AG10803 (cell line): Measurements from ENCODE around the gene ABHD16B.
"Not testable (repeated sequence)": the region's sequence is repeated elsewhere in the genome, so short reads cannot be mapped to it uniquely, and the experiment has no call there.

Experiments
- DNase-seq: peaks from one replicate; pipeline ENCODE4 v3.0.0; 2010; ENCODE audit warnings: low read depth
- H3K4me3 ChIP-seq: 2 replicates; pipeline ENCODE4 v1.5.1; 2011; ENCODE audit warnings: mild to moderate bottlenecking, low read length, control low read depth
- TF ChIP-seq, protein P1 (sequence below): conservative IDR thresholded peaks from 2 replicates; pipeline ENCODE4 v1.5.1; 2011; ENCODE audit warnings: mild to moderate bottlenecking, low read length, control low read depth, inconsistent platforms

ABHD16B gene

DNA sequence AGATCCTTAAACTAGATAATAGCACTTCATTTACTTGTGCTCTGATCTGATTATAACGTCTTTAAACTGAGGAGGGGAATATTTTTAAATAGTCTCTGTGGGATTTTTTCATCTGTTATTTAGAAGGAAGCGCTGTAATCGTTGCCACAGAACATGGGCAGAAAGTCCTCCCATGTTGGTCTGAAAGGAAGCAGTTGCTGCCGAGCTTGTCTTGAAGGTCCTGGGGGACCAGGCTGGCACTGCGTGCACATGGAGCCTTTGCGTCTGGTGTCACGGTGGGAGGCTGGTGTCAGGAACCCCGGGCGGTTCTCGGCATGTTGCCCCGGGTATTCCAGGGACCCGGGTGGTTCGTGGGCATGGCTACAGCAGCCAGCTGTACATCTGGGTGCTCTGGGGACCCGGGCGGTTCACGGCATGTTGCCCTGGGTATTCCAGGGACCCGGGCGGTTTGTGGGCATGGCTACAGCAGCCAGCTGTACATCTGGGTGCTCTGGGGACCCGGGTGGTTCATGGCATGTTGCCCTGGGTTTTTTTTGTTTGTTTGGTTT lies 15.3 kb downstream of the ABHD16B start:
- TF ChIP-seq, protein P1, sequence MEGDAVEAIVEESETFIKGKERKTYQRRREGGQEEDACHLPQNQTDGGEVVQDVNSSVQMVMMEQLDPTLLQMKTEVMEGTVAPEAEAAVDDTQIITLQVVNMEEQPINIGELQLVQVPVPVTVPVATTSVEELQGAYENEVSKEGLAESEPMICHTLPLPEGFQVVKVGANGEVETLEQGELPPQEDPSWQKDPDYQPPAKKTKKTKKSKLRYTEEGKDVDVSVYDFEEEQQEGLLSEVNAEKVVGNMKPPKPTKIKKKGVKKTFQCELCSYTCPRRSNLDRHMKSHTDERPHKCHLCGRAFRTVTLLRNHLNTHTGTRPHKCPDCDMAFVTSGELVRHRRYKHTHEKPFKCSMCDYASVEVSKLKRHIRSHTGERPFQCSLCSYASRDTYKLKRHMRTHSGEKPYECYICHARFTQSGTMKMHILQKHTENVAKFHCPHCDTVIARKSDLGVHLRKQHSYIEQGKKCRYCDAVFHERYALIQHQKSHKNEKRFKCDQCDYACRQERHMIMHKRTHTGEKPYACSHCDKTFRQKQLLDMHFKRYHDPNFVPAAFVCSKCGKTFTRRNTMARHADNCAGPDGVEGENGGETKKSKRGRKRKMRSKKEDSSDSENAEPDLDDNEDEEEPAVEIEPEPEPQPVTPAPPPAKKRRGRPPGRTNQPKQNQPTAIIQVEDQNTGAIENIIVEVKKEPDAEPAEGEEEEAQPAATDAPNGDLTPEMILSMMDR: no peak
- no peak for DNase-seq
- H3K4me3 ChIP-seq: no peak overlapping the region

DNA sequence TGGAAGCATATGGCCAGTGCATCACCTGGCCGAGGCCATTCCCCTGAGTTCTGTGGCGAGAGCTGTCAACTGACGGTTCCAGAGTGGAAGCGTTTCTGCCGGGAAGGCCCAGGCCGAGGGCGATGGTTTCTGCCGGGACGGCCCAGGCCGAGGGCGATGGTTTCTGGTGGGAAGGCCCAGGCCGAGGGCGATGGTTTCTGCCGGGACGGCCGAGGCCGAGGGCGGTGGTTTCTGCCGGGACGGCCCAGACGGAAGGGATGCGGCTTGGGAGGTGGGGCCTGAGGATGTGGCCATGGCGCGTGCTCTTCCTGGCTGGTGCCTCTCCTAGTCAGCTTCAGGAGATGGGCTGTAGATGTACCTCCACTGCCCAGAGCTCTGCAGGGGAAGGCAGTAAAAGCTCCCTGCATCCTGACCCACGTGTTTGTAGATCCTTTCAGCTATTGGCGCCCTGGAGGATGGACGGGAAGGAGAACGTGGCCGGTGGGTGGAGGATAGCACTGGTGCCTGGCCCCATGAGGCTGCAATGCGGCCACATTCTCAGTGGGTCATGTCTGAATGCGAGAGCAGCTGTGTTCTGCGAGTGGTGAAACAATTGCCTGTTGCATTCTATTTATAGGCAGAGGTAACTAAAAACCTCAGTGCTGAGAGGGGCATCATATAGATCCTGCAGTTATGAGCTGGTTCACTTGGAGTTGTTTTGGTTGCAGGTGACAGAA lies 16.6 kb downstream of the ABHD16B start:
- H3K4me3 ChIP-seq: no peak overlapping the region
- no peak for DNase-seq
- TF ChIP-seq, protein P1: no peak

- H3K4me3 ChIP-seq: no peak overlapping the region
- TF ChIP-seq, protein P1: no peak
- DNase-seq: no peak
Observed at GRCh38 chr20:63878899-63879663, 17.8 kb downstream of the ABHD16B start.

- DNase-seq, H3K4me3 ChIP-seq: not testable (repeated sequence)
Observed at GRCh38 chr20:63880901-63881300, 19.6 kb downstream of the ABHD16B start.

GRCh38 chr20:63881451-63882226 lies 20.3 kb downstream of the ABHD16B start:
- no peak overlapping the region for H3K4me3 ChIP-seq
- TF ChIP-seq, protein P1: no peak
- DNase-seq: no peak

GRCh38 chr20:63882257-63883200 lies 21.2 kb downstream of the ABHD16B start:
- DNase-seq: no peak
- H3K4me3 ChIP-seq: no peak overlapping the region
- TF ChIP-seq, protein P1: no peak
